Skeletal muscle tissue (tissue), 4 donors: ENCODE results near the gene ACACA. TPM values are rescaled to one million over a fixed set of nuclear protein-coding genes. Genes with fewer than 3 reads are reported as not detected.

ENCODE experiments used
- H3K27ac ChIP-seq: one replicate; pipeline ENCODE4 v1.7.0; 2013; ENCODE audit warnings: mild to moderate bottlenecking, low read depth, low read length, inconsistent platforms
- H3K27me3 ChIP-seq, 3 donors: one replicate each; pipeline ENCODE4 v1.7.0; 2013; ENCODE audit warnings: low read length in 3 of 3; ENCODE audit not compliant: control insufficient read depth in 3 of 3, insufficient read depth in 3 of 3
- H3K36me3 ChIP-seq, 3 donors: one replicate each; pipeline ENCODE4 v1.7.0; 2013; ENCODE audit warnings: low read length in 3 of 3; ENCODE audit not compliant: control insufficient read depth in 3 of 3, insufficient read depth in 3 of 3
- H3K4me1 ChIP-seq, 3 donors: one replicate each; pipeline ENCODE4 v1.7.0; 2013; ENCODE audit warnings: low read length in 3 of 3, mild to moderate bottlenecking in 3 of 3; ENCODE audit not compliant: control insufficient read depth in 3 of 3, insufficient read depth in 3 of 3
- H3K4me3 ChIP-seq, 3 donors: one replicate each; pipeline ENCODE4 v1.7.0; 2013; ENCODE audit warnings: low read length in 3 of 3
- H3K9ac ChIP-seq, 3 donors: one replicate each; pipeline ENCODE4 v1.7.0; 2013; ENCODE audit warnings: low read length in 3 of 3, mild to moderate bottlenecking in 3 of 3, moderate library complexity in 2 of 3, low read depth in 1 of 3
- H3K9me3 ChIP-seq, 3 donors: one replicate each; pipeline ENCODE4 v1.7.0; 2013; ENCODE audit warnings: low read length in 3 of 3; ENCODE audit not compliant: control insufficient read depth in 3 of 3
- total RNA-seq: library from RNA; depleted of rRNA; stranded (reverse); fragments of >200 nt; gene quantifications from one replicate; pipeline ENCODE4 v1.2.3, GENCODE V29; 2014
- donor health status: Osteomylitis.

Gene ACACA
- total RNA-seq, 1 donor from 2014 or later = 26.6 TPM

GRCh38 chr17:37322106-37322505, 84.5 kb downstream of the ACACA start:
- Histone ChIP-seq H3K4me1 (peaks cover 0 to 5% (median 2%) of the 10 kb centered on the region in 3 donors), H3K36me3 (peaks cover 0 to 2% (median 0%) of the 10 kb centered on the region in 3 donors)

GRCh38 chr17:37318931-37319594, 87.6 kb downstream of the ACACA start:
- no peaks in the 10 kb centered on the region for H3K9me3 ChIP-seq
- no peaks in the 10 kb centered on the region for H3K27me3 ChIP-seq
- peaks cover 0 to 2% (median 0%) of the 10 kb centered on the region in 3 donors for H3K36me3 ChIP-seq
- H3K4me3 ChIP-seq = no peak overlapping the region
- no peak overlapping the region for H3K9ac ChIP-seq
- H3K27ac ChIP-seq = no peak overlapping the region
- peaks cover 0 to 3% (median 0%) of the 10 kb centered on the region in 3 donors for H3K4me1 ChIP-seq

More at GRCh38 chr17:37322106-37322505, 84.5 kb downstream of the ACACA start:
- Histone ChIP-seq H3K27me3 (no peaks in the 10 kb centered on the region), H3K9me3 (no peaks in the 10 kb centered on the region), H3K9ac (no peak overlapping the region), H3K4me3 (no peak overlapping the region), H3K27ac (no peak overlapping the region)

DNA sequence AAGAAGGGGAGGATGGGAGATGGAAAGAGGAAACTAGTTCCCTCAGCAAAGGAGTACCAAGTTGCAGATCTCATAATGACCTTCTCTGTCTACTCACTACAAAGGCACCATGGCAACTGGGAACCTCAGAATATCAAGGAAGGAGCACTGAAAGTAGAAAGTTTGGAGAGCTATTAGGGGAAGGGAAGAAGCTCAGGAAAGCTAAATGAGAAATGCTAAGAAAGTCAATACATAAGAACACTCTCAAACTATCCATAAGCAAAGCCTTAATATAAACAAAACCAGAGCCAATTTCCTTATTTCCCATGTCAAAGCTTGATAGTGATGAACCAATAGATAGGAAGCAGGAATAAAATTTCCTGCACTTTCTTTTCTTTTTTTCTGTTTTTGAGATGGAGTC, 88.8 kb downstream of the ACACA start:
- no peaks in the 10 kb centered on the region for H3K36me3 ChIP-seq
- no peaks in the 10 kb centered on the region for H3K9me3 ChIP-seq
- peaks cover 0 to under 1% (median 0%) of the 10 kb centered on the region in 3 donors for H3K4me1 ChIP-seq
- H3K27me3 ChIP-seq = no peaks in the 10 kb centered on the region
- H3K9ac ChIP-seq = no peak overlapping the region
- no peak overlapping the region for H3K4me3 ChIP-seq
- no peak overlapping the region for H3K27ac ChIP-seq

- Histone ChIP-seq H3K9ac (no peak overlapping the region), H3K9me3 (no peaks in the 10 kb centered on the region), H3K27me3 (no peaks in the 10 kb centered on the region), H3K4me3 (no peak overlapping the region), H3K36me3 (no peaks in the 10 kb centered on the region), H3K27ac (no peak overlapping the region), H3K4me1 (no peaks in the 10 kb centered on the region)
Observed at GRCh38 chr17:37315601-37316000, 91.0 kb downstream of the ACACA start.

- Histone ChIP-seq H3K4me1 (no peaks in the 10 kb centered on the region), H3K9me3 (no peaks in the 10 kb centered on the region), H3K27ac (no peak overlapping the region), H3K9ac (no peak overlapping the region), H3K27me3 (no peaks in the 10 kb centered on the region), H3K36me3 (peaks cover 0 to 1% (median 0%) of the 10 kb centered on the region in 3 donors), H3K4me3 (no peak overlapping the region)
Observed at GRCh38 chr17:37312137-37312923, 94.3 kb downstream of the ACACA start.

DNA sequence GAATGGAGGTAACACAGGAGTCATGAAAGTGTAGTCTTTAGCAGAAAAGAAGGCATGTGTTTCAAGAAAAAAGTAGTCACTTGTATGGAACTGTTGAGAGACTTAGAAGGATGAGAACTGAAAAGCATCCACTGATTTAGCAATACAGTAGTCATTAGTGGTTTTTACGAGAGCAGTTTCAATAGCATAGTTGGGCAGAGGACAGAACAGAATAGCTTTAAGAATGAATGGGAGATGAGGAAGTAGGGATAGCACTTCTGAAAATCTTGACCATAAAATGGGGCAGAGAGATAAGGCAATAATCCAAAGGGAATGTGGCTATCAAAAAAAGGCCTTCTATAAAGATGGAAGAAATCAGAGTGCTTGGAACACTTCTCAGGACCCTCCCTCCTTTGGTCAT, 95.7 kb downstream of the ACACA start:
- no peak overlapping the region for H3K4me3 ChIP-seq
- no peaks in the 10 kb centered on the region for H3K27me3 ChIP-seq
- no peaks in the 10 kb centered on the region for H3K4me1 ChIP-seq
- H3K27ac ChIP-seq = no peak overlapping the region
- peaks cover 0 to 2% (median 0%) of the 10 kb centered on the region in 3 donors for H3K36me3 ChIP-seq
- no peak overlapping the region for H3K9ac ChIP-seq
- no peaks in the 10 kb centered on the region for H3K9me3 ChIP-seq

GRCh38 chr17:37309051-37309450, 97.6 kb downstream of the ACACA start:
- H3K9ac ChIP-seq = no peak overlapping the region
- no peaks in the 10 kb centered on the region for H3K27me3 ChIP-seq
- H3K4me1 ChIP-seq = no peaks in the 10 kb centered on the region
- peaks cover 0 to 2% (median 0%) of the 10 kb centered on the region in 3 donors for H3K36me3 ChIP-seq
- H3K27ac ChIP-seq = no peak overlapping the region
- H3K4me3 ChIP-seq = no peak overlapping the region
- no peaks in the 10 kb centered on the region for H3K9me3 ChIP-seq

DNA sequence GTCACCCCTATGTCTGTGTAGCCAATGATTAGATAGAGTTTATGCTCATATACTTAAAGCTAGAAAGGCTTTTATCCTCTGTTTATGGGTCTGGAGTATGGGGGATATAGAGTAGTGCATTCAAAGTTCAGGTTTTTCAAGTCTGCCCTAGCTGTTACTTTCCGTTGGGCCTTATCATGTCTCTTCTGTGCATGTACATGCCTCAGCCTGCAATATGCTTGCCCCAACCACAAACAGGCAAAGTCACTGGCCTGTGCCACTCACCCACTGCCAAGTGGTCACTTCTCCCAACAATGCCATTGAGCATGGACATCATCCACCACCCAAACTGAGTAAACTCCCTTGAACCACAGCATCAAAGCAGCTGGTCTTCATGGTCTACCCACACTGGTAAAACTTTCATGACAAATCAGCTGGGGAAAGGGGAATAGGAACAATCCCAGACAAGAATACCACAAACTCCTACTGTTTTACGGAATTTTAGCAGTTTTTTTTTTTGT, 101.2 kb downstream of the ACACA start:
- Histone ChIP-seq H3K27me3 (no peaks in the 10 kb centered on the region), H3K4me1 (peaks cover 0 to 5% (median 0%) of the 10 kb centered on the region in 3 donors), H3K9ac (no peak overlapping the region), H3K4me3 (no peak overlapping the region), H3K9me3 (no peaks in the 10 kb centered on the region), H3K36me3 (peaks cover 0 to 2% (median 0%) of the 10 kb centered on the region in 3 donors), H3K27ac (no peak overlapping the region)

- Histone ChIP-seq H3K4me3 (peak overlapping the region; percentile 39 to 70 (median 54)), H3K36me3 (no peaks in the 10 kb centered on the region), H3K27ac (peak overlapping the region; percentile 83), H3K9ac (peak overlapping the region; percentile 57 to 82 (median 79)), H3K27me3 (no peaks in the 10 kb centered on the region), H3K9me3 (no peaks in the 10 kb centered on the region), H3K4me1 (peaks cover 12 to 20% (median 17%) of the 10 kb centered on the region in 3 donors)
Observed at GRCh38 chr17:37301288-37301687, 105.3 kb downstream of the ACACA start.

- H3K9me3 ChIP-seq = no peaks in the 10 kb centered on the region
- peak overlapping the region; percentile 57 to 82 (median 79) for H3K9ac ChIP-seq
- no peaks in the 10 kb centered on the region for H3K36me3 ChIP-seq
- peaks cover 12 to 20% (median 17%) of the 10 kb centered on the region in 3 donors for H3K4me1 ChIP-seq
- H3K27ac ChIP-seq = peak overlapping the region; percentile 83
- peak overlapping the region; percentile 39 to 70 (median 54) for H3K4me3 ChIP-seq
- no peaks in the 10 kb centered on the region for H3K27me3 ChIP-seq
Observed at GRCh38 chr17:37300683-37301082, 106.0 kb downstream of the ACACA start.
